GM18505 (cell line): ENCODE measurements around the gene SLC25A5.
"Not testable (repeated sequence)": the region's sequence is repeated elsewhere in the genome, so short reads cannot be mapped to it uniquely, and the experiment has no call there.

Experiments
- ATAC-seq: cut with Tn5 transposase; IDR thresholded peaks from one replicate; pipeline ENCODE4 v1.9.1; 2021; ENCODE audit not compliant: unreplicated experiment
- POLR2A ChIP-seq: IDR thresholded peaks from 4 replicates; pipeline ENCODE4 v1.6.1; 2011; ENCODE audit warnings: borderline replicate concordance; ENCODE audit not compliant: insufficient read depth, insufficient read length; ENCODE audit errors: extremely low read depth

The SLC25A5 gene

GRCh38 chrX:119488749-119489148, 20.5 kb downstream of the SLC25A5 start:
- ATAC-seq = no peak

DNA sequence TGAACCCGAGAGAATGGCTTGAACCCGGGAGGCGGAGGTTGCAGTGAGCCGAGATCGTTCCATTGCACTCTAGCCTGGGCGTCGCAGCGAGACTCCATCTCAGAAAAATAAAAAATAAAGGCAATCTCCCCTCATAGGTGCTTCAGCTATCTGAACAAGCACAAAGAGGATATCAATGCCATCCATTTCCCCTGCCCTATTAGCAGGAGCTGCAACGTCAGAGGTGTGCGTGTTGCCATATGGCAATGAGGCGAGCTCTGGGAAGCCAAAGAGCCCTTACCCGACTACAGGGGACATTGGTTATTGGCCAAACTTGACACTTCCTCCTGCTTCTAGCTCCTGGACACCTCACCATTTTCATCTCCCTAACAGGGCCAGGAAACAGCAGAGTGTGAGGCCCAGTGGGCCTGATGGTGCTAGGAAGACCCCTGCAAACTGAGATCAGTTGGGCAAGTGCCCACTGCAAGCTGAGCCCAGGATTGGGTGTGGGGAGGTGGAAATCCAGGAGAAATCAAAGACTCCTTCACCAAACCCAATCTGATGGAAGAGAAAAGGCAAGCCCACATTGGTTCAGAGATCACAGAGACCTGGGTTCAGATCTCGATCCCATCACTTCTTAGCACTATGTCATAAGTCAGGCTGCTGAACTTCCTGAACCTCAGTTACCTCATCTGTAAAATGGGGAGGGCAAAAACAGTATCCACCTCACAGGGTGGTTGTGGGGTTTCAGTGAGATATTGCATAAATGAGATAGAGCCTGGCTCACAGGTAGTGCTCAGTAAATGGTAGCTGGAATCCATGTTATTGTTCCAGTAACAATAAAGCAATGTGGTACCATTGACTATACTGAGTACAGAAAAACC, 21.2 kb downstream of the SLC25A5 start:
- no peak for ATAC-seq
- TF ChIP-seq POLR2A = no peak

More at GRCh38 chrX:119488749-119489148, 20.5 kb downstream of the SLC25A5 start:
- TF ChIP-seq POLR2A = no peak

DNA sequence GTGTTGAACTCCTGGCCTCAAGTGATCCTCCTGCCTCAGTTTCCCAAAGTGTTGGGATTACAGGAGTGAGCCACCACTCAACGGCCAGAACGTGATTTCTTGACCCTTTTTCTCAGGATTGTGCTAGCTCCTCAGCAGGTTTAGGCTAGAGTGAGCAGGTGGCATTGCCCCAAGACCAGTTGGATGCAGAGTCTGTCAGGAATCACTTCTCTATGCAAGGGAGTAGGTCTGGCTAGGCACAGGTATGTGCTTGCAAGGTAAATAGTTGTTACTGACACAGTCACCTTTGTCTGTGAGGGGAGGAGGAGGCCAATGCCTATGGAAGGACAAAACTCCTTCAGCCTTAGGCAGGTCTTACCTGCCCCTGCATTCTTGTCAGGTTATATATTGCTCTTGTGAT, 24.2 kb downstream of the SLC25A5 start:
- no peak for ATAC-seq
- no peak for TF ChIP-seq POLR2A

GRCh38 chrX:119493851-119494495, 25.7 kb downstream of the SLC25A5 start:
- ATAC-seq = not testable (repeated sequence)

DNA sequence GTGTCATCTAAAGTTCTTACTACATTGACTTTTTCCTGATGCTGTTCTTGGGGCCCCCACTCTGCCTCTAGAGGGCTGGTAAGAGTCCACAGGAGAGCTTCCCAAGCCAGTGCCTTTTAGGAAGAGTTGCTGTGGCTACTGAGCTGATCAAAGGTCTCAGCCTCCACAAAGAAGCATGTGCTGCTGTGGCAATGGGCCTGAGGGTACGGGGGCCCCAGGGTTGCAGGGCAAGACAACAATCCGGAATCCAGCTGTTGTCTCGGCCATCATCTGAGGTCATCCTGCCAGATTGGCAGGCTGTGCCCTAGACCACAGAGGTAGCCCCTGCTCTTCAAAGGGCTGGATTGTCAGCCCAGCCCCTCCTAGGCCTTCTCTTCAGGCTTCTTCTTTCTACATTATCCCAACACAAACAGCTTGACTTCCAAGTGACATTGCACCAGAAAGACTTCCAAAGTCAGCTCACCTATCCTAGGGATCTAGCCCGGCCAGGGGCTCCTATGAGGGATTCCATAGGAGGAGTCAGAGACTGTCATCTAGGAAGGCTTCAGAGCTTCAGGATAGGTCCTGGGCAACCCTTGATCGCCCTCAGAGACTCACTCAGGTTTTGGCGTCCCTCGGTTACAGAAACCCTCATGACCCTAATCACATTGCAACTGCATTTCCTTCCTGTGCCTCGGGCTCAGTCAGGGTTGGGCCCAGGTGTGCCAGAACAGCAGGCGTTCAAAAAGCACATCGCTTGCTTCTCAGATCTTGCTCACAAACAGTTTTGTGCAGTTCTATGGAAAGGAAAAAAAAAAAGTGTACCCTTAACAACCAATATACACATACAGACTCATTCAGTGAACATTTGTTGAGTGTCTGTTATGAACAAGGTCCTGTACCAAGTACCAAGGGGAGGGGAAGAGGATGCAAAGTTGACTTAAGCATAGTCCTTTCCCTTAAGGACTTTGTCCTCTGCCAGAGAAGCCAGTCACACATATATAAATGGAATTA, 27.8 kb downstream of the SLC25A5 start:
- ATAC-seq = no peak
- no peak for TF ChIP-seq POLR2A

- TF ChIP-seq POLR2A = no peak
- no peak for ATAC-seq
Measured at GRCh38 chrX:119497185-119497584, 28.9 kb downstream of the SLC25A5 start.

- no peak for TF ChIP-seq POLR2A
- no peak for ATAC-seq
Measured at GRCh38 chrX:119500061-119500800, 32.0 kb downstream of the SLC25A5 start.

DNA sequence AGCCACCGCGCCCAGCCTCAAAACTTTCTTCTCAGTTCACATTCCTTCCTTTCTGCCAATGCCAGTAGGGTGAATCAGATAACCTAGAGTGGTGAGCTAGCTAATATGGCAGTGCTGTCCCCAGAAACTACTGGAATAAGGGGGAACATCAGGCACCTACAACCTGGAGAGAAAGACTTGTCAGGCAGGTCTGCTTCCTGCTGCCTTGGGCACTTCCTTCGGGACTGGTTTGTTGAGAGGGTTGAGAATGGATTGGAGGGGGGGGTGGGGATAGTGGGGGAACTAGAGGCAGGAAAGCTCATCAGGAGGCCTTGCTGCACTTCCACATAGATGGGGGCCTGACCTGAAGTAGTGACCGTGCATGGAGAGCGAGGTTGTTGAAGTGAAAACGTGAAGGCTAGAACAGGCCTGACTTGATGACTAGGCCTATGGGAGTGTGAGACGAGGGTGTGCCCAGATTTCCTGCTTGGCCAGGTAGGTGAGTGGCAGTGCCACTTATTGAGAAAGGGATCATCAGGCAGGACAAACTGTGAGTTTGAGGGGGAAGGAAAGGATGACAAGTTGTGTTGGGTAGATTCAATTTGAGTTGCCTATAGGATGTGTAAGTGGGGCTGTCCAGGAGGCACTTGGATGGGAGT, 33.4 kb downstream of the SLC25A5 start:
- no peak for ATAC-seq
- TF ChIP-seq POLR2A = no peak

DNA sequence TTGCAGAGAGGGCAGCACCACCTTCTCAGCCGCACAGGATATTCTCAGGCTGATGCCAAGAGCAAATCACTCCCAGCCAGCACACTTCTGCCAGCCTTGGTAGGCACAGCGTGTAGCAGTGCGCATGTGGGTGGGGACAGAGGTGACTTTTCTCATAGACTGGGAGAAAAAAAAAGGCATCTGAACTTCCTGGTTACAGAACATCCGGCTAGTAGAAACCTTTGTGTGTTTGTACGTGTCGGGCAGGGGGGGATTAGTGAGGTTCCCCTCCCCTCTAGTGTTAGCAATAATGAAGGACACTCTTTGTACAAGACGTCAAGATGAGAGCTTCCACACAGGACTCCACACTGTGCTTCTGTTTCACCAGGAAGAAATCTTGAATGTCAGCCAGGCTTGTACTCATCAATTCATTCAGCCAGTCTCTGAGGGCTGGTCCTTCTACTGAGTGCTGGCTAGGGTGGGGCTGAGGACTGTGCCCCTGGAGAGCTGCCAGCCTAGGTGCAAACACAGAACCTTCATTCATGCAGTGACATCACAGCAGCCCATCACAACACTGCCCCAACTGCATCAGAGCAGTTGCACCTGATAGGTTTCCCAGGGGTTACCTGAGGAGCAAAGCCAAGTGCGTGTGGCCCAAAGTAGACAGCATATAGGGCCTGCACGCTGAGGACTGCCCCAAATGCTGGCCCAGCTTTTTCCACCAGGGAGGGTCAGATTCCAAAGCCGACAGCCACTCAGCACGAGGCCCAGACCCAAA, 34.7 kb downstream of the SLC25A5 start:
- ATAC-seq = no peak

GRCh38 chrX:119503484-119503861, 35.2 kb downstream of the SLC25A5 start:
- no peak for TF ChIP-seq POLR2A
- no peak for ATAC-seq

More for the DNA sequence above, 34.7 kb downstream of the SLC25A5 start:
- TF ChIP-seq POLR2A = no peak

DNA sequence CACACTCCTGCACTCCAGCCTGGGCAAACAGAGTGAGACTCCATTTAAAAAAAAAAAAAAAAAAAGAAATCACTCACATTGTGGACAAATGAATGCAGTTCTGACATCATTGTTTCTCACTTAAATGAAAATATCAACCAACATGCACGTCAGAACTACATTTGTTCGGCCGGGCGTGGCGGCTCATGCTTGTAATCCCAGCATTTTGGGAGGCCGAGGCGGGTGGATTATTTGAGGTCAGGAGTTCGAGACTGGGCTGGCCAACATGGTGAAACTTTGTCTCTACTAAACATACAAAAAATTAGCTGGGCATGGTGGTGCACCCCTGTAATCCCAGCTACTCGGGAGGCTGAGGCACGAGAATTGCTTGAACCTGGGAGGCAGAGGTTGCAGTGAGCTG, 36.9 kb downstream of the SLC25A5 start:
- ATAC-seq = not testable (repeated sequence)

DNA sequence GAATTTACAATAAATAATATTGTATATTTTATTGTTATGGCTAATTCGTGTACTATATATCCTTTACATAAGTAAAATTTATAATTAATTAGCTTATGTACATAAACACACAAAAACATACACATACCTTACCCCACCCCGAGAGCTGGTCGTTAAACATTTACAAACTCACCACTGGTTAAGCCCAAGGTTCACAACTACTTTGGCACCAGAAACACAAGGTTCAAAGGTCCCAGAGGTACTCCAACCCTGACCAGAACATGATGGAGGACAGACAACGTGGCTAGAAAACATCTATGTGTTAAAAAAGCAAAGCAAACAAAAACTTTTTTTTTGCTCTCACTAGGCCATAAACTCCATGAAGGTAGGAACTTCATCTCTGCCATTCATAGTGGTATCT, 37.7 kb downstream of the SLC25A5 start:
- no peak for ATAC-seq
- TF ChIP-seq POLR2A = no peak
